Osteocyte (in vitro differentiated cells): ENCODE results near the gene INTS1. TPM values are rescaled to one million over a fixed set of nuclear protein-coding genes. Genes with fewer than 3 reads are reported as not detected.

Source experiments
- DNase-seq: peaks from one replicate; pipeline ENCODE4 v3.0.0; 2021; ENCODE audit warnings: mixed read lengths; ENCODE audit not compliant: unreplicated experiment; ENCODE audit errors: extremely low spot score
- H3K27ac Mint-ChIP-seq: one replicate; pipeline ENCODE4 v1.8.0; 2021; ENCODE audit warnings: mild to moderate bottlenecking, mixed read lengths; ENCODE audit not compliant: unreplicated experiment
- H3K27me3 Mint-ChIP-seq: one replicate; pipeline ENCODE4 v1.8.0; 2021; ENCODE audit warnings: mixed read lengths; ENCODE audit not compliant: unreplicated experiment
- H3K36me3 Mint-ChIP-seq: one replicate; pipeline ENCODE4 v1.8.0; 2021; ENCODE audit warnings: mixed read lengths; ENCODE audit not compliant: unreplicated experiment
- H3K4me1 Mint-ChIP-seq: one replicate; pipeline ENCODE4 v1.8.0; 2021; ENCODE audit warnings: mixed read lengths; ENCODE audit not compliant: unreplicated experiment
- H3K4me3 Mint-ChIP-seq: one replicate; pipeline ENCODE4 v1.8.0; 2021; ENCODE audit warnings: mild to moderate bottlenecking, moderate library complexity, mixed read lengths; ENCODE audit not compliant: unreplicated experiment
- H3K9me3 Mint-ChIP-seq: one replicate; pipeline ENCODE4 v1.8.0; 2021; ENCODE audit warnings: mixed read lengths; ENCODE audit not compliant: unreplicated experiment
- CTCF ChIP-seq: fragments of 200-600 bp; sonication (generic); IDR thresholded peaks from 2 replicates; pipeline ENCODE4 v1.5.0; 2021; ENCODE audit warnings: antibody characterized with exemption, mild to moderate bottlenecking, moderate library complexity
- total RNA-seq: library from RNA; stranded (reverse); gene quantifications from 2 replicates; pipeline ENCODE4 v1.2.1, GENCODE V29; 2021

The INTS1 gene
- total RNA-seq, 1 donor from 2014 or later = 121 TPM

GRCh38 chr7:1427064-1427657, 77.0 kb downstream of the INTS1 start:
- H3K4me3 Mint-ChIP-seq = no peak overlapping the region
- TF ChIP-seq CTCF = no peak
- H3K36me3 Mint-ChIP-seq = no peaks in the 10 kb centered on the region
- peaks cover 6% of the 10 kb centered on the region for H3K27me3 Mint-ChIP-seq
- no peaks in the 10 kb centered on the region for H3K9me3 Mint-ChIP-seq
- no peak for DNase-seq
- peaks cover 5% of the 10 kb centered on the region for H3K4me1 Mint-ChIP-seq
- no peak overlapping the region for H3K27ac Mint-ChIP-seq

- no peak for DNase-seq
- no peaks in the 10 kb centered on the region for H3K36me3 Mint-ChIP-seq
- no peak overlapping the region for H3K27ac Mint-ChIP-seq
- H3K9me3 Mint-ChIP-seq = no peaks in the 10 kb centered on the region
- peaks cover 6% of the 10 kb centered on the region for H3K27me3 Mint-ChIP-seq
- TF ChIP-seq CTCF = no peak
- H3K4me3 Mint-ChIP-seq = no peak overlapping the region
- peaks cover 5% of the 10 kb centered on the region for H3K4me1 Mint-ChIP-seq
Observed at GRCh38 chr7:1426474-1426873, 77.7 kb downstream of the INTS1 start.

GRCh38 chr7:1425292-1426136, 78.7 kb downstream of the INTS1 start:
- Mint-ChIP-seq H3K9me3 (no peaks in the 10 kb centered on the region), H3K27me3 (peaks cover 6% of the 10 kb centered on the region), H3K4me1 (peaks cover 5% of the 10 kb centered on the region), H3K4me3 (no peak overlapping the region), H3K27ac (no peak overlapping the region), H3K36me3 (no peaks in the 10 kb centered on the region)
- no peak for TF ChIP-seq CTCF
- DNase-seq = no peak

DNA sequence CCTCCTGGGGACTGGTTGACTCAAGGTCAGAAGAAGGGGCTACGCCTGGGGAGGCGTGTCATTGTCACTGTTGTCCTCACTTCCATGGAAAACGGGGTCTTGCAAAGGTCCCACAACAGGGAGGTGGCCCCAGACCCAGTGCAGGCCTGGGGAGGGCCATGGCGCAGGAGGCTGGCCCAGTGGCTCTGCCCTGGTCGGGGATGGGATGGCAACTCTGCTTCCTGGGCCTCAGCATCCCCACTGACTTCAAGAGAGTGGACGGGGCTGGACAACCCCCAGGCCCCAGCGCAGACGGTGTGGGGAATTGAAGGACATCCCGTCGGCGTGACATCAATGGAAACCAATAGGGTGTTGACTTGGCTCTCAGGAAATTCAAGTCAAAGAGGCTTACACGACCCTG, 80.1 kb downstream of the INTS1 start:
- Mint-ChIP-seq H3K27ac (no peak overlapping the region), H3K4me3 (no peak overlapping the region), H3K4me1 (peaks cover 5% of the 10 kb centered on the region), H3K9me3 (no peaks in the 10 kb centered on the region), H3K36me3 (no peaks in the 10 kb centered on the region), H3K27me3 (peaks cover 6% of the 10 kb centered on the region)
- no peak for TF ChIP-seq CTCF
- no peak for DNase-seq

DNA sequence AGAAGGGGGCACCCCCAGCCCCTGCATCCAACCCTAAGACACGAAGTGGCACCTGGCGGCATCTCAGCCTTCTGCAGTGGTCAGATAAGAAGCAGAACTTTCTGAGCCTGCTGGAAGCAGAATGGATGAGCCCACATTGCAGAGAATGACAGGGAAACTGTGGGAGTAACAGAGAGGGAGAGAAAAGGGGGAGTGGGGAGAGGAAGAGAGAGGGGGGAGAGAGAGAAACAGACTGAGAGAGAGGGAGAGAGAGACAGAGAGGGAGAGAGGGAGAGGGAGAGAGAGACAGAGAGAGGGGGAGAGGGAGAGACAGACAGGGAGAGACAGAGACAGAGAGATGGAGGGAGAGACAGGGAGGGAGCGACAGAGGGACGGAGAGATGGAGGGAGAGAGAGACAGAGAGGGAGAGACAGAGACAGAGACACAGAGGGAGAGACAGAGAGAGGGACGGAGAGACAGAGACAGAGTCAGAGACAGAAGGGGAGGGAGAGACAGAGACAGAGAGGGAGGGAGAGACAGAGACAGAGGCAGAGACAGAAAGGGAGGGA, 80.9 kb downstream of the INTS1 start:
- H3K4me3 Mint-ChIP-seq = no peak overlapping the region

More for the DNA sequence above, 80.9 kb downstream of the INTS1 start:
- no peak for DNase-seq
- H3K27me3 Mint-ChIP-seq = peaks cover 6% of the 10 kb centered on the region
- TF ChIP-seq CTCF = no peak
- no peak overlapping the region for H3K27ac Mint-ChIP-seq
- peaks cover 5% of the 10 kb centered on the region for H3K4me1 Mint-ChIP-seq
- no peaks in the 10 kb centered on the region for H3K36me3 Mint-ChIP-seq
- no peaks in the 10 kb centered on the region for H3K9me3 Mint-ChIP-seq
